SK-N-MC (cell line): ENCODE results near the gene TEX52.

Experiments used
- EZH2 ChIP-seq: fragments of 200-600 bp; sonication (generic); IDR thresholded peaks from one replicate; pipeline ENCODE4 v1.6.1; 2017; ENCODE audit warnings: antibody characterized with exemption
- FOXP2 ChIP-seq: optimal IDR thresholded peaks from 2 replicates; pipeline ENCODE3; 2011; ENCODE audit warnings: mild to moderate bottlenecking, moderate library complexity; ENCODE audit not compliant: insufficient read depth; ENCODE audit errors: extremely low read length, control extremely low read depth
- POLR2AphosphoS5 ChIP-seq: IDR thresholded peaks from 2 replicates; pipeline ENCODE4 v1.6.1; 2012; ENCODE audit warnings: mild to moderate bottlenecking, low read depth, low read length, borderline replicate concordance

DNA sequence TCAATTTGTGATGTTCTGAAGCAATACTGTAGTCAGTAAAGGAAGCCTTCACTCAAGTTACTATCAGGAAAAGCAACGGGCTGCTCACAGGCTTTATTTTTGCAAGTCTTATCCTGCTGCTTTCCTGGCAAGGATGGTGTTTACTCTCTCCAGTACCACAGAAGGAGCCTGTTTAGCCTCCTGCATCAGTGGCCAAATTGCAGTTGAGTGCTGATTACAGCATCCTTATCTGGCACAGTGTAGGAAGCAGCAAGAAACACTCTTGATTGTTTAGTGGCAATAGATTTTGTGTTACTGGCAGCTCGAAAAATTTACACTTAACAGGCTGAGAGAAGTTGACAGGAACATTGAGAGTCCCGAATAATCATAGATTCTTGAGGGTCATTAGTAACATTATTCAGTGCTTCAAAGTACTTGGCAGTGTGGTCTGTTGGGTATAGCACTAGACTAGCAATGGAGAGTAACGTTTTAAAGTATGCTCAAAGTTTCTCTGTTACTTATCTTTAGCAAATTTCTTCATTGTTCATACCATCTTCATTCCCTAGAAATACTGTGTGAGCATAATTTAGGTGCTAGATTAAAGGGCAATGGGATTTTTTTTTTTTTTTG is 45.5 kb upstream of the TEX52 start:
- TF ChIP-seq POLR2AphosphoS5 (no peak), EZH2 (no peak), FOXP2 (no peak)
